GM12864 (cell line): ENCODE measurements around the gene TSEN2.

ENCODE experiments used
- DNase-seq: peaks from one replicate; pipeline ENCODE4 v3.0.0-alpha.2; 2011; ENCODE audit warnings: low read depth
- H3K4me3 ChIP-seq: 2 replicates; pipeline ENCODE4 v1.5.1; 2011; ENCODE audit warnings: mild to moderate bottlenecking, low read depth, low read length, control low read depth
- TF ChIP-seq, protein P1 (sequence below): IDR thresholded peaks from 2 replicates; pipeline ENCODE4 v1.5.1; 2011; ENCODE audit warnings: low read depth, mild to moderate bottlenecking, moderate library complexity, low read length, control low read depth, inconsistent platforms; ENCODE audit errors: missing control alignments

The TSEN2 gene

DNA sequence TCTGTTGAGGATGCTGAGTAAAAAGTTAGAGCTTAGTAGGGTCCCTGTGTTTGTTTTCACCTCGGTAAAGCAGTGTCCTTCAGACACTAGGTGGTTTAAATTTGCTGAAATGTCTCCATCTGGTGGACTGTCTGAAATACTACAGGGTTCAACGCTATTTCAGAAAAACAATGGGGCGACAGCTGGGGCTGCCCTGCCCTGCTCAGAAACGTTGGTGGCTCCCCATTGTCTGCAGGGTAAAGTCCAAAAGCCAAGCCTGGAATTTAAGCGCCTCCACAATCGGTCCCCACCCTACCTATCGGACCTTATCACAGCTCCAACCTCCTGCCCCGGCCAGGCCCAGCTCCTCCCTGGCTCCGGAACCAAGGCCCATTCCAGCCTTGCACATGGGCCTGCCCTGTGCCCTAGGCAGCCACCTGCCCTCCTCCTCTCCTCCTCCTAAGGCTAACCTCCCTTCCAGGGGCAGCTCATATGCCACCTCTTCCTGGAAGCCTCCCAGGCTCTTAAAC lies 4.3 kb upstream of the TSEN2 start:
- peak; percentile 24 for DNase-seq
- no peak overlapping the region for H3K4me3 ChIP-seq
- TF ChIP-seq, protein P1, sequence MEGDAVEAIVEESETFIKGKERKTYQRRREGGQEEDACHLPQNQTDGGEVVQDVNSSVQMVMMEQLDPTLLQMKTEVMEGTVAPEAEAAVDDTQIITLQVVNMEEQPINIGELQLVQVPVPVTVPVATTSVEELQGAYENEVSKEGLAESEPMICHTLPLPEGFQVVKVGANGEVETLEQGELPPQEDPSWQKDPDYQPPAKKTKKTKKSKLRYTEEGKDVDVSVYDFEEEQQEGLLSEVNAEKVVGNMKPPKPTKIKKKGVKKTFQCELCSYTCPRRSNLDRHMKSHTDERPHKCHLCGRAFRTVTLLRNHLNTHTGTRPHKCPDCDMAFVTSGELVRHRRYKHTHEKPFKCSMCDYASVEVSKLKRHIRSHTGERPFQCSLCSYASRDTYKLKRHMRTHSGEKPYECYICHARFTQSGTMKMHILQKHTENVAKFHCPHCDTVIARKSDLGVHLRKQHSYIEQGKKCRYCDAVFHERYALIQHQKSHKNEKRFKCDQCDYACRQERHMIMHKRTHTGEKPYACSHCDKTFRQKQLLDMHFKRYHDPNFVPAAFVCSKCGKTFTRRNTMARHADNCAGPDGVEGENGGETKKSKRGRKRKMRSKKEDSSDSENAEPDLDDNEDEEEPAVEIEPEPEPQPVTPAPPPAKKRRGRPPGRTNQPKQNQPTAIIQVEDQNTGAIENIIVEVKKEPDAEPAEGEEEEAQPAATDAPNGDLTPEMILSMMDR, result peak; percentile 64

DNA sequence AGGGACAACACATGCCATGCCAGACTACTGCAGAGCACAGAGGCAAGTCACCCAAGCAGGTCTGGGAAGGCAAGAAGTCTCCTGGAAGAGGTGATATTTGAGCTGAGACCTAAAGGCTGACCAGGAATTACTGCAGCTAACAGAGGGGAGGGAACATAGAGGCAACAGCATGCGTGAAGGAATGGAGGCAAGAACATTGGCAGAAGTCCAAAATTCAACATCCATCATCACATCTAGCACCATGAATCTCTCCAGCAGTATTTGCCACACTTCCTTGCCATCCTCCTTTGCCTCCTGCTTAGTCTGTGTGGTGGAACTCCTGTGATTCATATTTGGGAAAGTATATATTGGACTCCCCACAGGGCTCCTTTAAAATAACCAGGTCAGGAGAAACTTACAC lies 870 bp upstream of the TSEN2 start:
- no peak for DNase-seq
- TF ChIP-seq, protein P1, result no peak
- H3K4me3 ChIP-seq, result peak overlapping the region; percentile 95; the same call in 1 of the 2 replicates

DNA sequence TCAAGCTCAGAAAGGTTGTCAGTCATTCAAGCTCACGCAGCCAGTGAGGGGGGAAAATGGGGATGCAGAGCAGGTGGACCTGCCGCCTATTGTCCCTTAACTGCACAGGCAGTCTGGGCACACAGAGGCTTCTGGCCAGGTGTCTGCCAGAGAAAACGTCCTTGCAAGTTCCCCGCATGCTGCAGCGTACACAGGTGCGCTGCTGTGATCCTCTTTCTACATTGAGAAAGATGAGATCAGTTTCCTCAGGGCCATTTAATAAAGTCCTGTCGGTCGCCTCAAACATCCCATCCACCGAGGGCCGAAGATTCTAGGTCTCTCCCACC lies 445 bp upstream of the TSEN2 start:
- no peak for DNase-seq
- H3K4me3 ChIP-seq, result peak overlapping the region; percentile 95
- TF ChIP-seq, protein P1, result no peak

DNA sequence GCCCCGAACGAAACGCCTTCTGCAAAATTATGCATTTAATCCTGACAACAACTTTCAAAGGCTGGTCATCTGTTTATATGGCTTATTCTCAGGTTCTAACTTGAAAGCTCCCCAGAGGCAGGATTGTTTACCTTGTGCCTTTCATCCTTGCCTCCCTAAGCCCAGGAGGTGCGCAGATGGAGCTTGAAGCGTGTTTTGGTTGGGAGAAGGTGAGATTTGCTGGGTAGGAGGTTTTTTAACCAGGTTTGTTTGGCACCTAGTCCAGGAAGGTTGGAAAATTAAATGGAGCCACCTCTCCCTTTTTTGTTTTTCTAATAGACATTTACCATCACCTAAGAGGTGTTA lies 675 bp downstream of the TSEN2 start:
- no peak for DNase-seq
- peak overlapping the region; percentile 95 for H3K4me3 ChIP-seq
- TF ChIP-seq, protein P1, result no peak

DNA sequence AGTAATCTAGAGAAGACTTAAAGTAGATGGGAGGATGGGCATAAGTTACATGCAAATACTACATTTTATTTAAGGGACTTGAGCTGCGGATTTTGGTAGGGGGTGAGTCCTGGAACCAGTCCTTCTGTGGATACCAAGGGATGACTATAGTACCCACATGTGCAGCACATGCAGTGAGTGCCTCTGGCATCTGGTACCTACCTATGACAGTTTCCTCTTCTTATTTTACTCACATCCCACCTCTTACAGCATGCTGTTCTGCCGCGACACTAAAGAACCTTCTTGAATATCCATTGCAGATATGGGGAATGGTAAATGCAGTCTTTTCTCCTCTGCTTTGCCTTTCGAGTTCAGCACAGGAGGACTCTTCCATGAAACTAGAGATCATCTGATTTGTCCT lies 1.7 kb downstream of the TSEN2 start:
- TF ChIP-seq, protein P1, result no peak
- no peak overlapping the region for H3K4me3 ChIP-seq
- no peak for DNase-seq

DNA sequence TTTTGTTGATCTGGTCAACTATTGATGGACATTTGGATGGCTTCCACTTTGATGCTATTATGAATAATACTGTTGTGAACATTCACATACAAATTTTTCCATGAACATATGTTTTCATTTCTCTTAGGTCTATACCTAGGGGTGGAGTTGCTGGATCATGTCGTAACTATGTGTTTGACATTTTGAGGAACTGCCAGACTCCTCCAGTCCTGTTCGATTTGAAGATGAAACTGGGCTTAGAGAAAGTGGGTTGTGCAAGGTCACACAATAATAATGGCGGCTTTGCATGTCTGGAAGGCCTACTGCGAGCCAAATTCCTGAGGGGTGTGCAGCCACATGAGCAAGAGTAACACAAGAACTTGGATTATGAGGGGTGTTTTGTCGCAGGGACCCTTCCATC lies 2.6 kb downstream of the TSEN2 start:
- TF ChIP-seq, protein P1, result no peak
- no peak overlapping the region for H3K4me3 ChIP-seq
- no peak for DNase-seq

DNA sequence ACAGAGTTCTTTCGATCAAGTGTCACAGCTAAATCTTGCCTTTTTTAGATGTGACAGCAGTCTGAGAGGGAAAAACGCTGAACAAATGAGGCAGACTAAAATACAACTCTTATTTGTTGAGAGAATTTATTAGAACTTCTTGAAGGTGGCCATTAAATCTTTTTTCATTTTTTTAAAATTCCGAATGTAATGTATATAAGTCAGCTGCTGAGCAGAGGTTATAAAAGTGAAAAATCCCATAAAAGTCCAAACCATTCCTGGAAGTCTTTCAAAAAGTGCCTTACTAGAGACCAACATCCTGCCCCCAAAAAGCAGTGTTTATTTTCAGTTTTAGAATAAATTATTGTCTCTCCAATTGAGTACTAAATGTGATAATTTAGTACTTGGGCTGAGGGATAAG lies 3.1 kb downstream of the TSEN2 start:
- TF ChIP-seq, protein P1, result no peak
- DNase-seq, result no peak

More for the DNA sequence above, 3.1 kb downstream of the TSEN2 start:
- H3K4me3 ChIP-seq, result no peak overlapping the region
